ENCODE results near the gene ASL.
"Not testable (repeated sequence)": the region's sequence is repeated elsewhere in the genome, so short reads cannot be mapped to it uniquely, and the experiment has no call there.

ASL gene

DNA sequence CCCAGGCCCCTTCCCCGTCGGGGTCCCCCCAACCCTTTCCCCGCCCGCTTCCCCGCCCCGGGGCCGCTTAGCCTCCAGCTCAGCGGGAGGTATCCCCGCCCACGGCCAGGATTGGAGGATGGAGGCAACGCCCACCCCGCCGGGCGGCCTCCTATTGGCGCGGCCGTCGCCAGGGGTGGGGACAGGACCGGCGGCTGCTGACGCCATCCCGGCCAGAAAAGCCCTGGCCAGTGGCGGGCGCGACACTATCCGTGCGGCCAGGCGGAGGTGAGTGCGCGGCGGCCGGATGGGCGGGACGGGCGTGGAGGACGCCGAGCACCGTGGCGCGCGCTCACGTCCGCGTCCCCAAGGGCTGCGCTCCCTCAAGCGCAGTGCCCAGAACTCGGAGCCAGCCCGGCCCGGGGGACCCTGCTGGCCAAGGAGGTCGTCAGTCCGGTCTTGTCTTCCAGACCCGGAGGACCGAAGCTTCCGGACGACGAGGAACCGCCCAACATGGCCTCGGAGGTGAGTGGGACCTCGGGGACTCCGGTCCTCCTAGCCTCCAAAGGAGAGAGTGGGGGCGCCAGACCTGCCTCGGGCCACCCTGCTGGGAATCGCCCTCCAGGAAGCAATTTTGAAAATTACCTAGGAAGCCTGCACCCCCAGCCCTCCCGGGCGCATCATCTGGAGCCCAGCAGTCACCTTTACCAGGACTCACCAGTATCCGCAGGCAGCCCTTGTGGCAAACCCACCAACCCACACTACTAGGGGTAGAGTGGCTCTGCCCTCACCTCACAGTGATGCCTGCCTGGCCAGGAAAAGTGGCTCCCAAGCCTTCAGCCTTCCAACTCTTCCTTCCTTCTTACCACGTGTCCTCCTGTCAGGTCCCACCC lies at the start of gene ASL:
TSS of gene ASL (plus strand) at position 230 of the 872 bp plus-strand sequence. CDS start at position 493, 263 bp downstream.
- peak; percentile 50 to 60 for DNase-seq (ENCODE audit: low read depth in 2 of 2)

DNA sequence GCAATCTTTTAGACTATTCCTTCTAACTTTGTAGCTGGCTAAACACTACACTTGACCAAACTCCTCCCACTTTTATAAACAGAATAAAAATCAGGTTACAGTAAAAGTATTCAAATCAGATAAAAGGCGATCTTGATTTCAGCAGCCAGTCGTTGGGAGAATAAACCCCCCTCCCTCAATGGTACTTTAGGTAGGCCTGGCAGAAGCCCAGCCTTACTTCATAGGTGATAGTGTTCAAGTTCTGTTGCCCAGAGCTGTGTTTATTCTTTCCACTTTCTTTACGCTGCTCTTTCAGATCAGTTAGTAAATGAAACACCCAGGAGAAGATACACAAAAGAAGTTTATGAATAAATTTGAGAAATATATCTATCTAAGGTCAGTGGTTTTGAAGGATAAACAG lies 47.3 kb upstream of the ASL start:
- not testable (repeated sequence) for DNase-seq (ENCODE audit: low read depth in 2 of 2)

DNA sequence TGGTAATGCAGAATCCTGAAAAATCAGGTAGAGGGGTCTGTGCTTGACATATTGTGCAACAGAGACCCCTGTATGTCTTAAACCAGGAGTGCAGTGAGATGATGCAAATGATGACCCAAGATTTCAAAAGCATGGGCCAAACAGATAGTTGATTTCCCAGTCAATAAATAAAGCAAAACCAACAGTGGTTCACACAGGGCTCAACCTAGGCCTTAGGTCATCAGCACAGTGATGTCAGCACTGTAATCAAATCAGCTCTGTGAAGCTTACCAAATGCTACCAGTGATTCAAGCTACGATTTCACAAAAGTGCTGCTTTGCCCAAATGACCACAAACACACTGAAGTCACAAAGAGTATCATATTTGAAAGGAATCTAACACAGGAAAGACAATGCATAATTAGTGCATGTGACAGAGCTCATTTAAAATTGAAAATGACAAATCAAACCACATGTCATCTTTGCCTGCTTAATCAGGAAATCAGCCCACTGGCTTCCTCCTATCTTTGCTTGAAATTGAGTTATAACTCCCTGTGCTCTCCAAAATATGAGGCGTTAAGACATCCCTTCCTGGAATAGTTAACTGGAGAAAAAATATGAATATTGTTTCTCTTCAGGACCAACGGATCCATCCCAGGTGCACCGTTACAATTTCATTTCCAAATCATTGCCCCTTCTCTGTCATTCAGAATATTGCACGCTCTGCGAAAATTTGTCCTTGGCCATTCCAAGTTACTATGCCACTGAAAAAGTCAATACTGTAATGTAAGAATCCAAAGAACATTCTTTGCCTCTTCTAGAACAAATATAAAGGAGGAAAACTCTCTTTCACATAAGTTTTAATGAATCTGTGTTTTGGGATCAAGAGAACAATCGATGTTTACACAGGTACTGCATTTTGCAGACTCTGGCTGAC lies 41.9 kb upstream of the ASL start:
- DNase-seq (ENCODE audit: low read depth in 2 of 2), result no peak

DNA sequence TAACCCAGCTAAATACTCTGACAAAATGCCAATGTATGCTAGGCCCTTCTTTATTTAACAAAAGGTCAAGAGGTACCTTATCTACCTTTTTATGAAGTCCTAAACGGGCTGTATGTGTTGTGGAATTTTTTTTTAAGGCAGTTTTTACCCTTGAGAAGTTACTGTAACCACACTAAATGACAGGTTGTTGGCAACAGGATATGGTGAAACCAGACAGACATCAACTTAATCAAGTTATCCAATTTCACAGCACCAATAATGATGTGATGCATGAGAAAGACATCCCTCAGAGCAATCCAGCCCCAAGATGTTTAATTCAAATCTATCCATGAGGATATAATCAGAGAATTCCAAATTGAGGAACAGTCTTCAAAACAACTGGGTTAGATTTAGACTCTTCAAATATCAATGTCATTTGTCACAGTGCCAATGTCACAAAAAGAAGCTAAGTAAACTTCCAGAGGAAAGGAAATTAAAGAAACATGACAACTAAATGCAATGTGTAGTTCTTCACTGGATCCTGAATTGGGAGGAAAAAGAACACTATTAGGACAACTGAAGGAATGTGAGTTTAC lies 41.1 kb upstream of the ASL start:
- DNase-seq (ENCODE audit: low read depth in 2 of 2), result not testable (repeated sequence)

DNA sequence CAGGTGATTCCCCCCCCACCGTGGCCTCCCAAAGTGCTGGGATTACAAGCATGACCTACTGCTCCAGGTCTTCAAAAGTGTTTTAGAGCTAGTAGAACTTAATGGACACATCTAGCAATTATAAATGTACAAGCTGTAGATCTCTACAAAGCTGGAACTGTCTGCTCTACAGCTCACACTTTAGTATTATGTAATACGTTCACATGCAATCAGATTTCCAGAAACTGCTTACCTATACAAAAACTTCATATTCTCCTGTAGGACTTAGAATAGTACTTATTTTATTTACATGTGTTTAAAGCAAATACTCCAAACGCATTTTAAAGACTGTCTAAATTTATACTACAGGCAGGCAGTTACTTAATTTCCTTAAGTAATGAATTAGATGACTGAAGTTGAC lies 39.2 kb upstream of the ASL start:
- DNase-seq (ENCODE audit: low read depth in 2 of 2), result no peak

DNA sequence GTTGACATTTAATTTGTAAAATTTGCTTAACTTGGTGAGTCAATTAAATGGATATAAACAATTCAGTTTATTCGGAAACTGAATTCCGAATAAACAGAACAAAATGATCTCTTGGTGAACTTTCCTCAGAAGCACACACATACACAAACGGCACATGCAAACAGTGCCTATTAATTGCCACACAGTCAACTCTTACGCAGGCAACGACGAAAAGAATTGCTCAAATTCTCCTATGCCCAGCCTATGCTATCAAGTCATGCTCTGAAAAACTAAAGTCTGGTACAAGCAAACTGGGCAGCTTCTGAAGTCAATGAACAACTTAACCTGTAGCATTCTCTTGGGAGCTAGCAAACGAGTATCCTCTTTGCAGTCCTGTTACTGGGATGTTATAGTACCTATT lies 38.8 kb upstream of the ASL start:
- DNase-seq (ENCODE audit: low read depth in 2 of 2), result no peak

DNA sequence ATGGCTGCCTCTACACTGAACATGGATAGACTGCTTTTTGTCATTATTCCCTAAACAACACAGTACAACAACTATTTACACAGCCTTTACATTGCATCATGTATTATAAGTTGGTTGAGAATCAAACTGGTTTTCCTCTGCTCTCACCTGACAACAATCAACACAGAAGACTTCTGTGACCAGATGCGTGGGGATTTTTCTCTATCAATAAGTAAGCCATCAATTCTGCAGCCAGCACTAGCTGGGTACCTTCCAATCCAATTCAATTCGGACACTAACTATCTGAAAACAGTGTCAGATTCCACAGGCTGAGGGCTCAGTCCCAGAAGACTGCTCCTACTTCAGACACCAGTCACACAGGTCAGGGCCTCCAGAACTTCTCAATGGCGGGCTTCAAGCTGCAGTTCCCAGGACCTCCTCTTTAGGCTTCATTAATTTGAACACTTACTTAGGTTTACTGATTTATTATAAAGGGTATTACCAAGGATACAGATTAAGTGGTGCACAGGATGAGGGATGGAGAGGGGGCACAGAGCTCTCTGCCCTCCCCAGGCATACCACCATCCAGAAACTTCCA lies 36.4 kb upstream of the ASL start:
- no peak for DNase-seq (ENCODE audit: low read depth in 2 of 2)

DNA sequence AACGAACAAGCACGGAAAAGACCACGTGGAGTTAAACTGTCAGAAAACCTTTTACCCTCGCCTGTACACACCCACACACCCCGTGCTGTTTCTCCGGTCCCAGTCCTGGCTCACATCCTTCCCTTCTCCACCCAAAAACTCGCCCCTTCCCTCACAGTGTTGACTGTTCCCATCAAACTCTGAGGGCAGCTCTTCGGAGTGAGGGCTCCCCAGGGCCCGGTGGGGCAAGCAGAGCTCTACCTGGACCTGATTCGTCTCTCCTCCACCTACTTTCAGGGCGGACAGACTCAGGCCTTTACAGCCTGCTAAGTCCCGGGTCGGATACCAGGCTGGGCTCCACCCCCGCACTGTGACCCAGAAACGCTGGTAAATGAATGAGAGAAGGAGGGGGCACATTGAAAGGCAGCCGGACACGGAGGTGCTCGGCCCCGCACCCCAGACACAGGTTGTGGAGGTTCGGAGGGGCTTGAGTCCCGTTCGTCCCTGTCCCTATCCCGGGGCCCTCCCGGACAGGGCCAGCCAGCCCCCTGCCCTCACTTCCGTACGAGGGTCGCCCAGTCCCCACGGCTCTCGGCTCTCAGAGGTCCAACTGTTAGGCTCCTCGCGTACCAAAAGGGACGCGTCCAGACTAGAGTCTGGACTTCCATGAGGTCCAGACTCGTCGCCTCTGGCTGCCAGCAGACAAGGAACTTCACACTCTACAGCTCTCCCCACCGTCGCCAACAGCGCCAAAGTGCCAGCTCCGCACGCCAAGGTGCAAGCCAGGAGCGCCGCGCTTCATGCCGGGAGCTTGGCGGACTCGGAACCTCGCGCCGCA lies 31.7 kb upstream of the ASL start:
- DNase-seq (ENCODE audit: low read depth in 2 of 2), result no peak

DNA sequence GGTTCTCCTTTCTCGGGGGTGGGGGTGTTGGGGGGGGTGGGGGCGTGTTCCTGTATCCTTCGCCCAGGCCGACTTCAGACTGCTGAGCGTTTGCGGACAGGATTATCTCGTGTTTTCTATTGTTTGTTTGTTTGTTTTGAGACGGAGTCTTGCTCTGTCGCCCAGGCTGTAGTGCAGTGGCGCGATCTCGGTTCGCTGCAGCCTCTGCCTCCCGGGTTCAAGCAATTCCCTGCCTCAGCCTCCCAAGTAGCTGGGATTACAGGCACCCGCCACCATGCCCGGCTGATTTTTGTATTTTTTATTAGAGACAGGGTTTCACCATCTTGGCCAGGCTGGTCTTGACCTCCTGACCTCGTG lies 31.1 kb upstream of the ASL start:
- not testable (repeated sequence) for DNase-seq (ENCODE audit: low read depth in 2 of 2)

DNA sequence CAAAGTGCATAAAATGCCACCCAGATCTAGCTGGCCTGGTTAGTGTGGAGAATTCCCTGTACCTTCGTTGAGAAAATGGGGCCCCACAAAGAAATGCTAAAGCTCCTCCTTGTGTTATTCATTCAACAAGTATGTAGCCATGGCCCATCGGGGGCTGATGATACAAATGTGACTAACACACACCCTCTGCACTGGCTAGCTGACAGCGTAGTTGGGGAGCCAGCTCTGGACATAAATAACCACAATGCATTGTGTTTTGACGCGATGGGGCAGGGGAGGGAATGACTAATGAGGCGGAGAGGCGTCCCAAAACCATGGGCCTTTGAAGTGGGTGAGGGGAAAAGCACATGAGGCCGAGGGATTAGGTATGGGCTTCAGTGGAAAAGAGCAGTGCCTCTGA lies 28.2 kb upstream of the ASL start:
- DNase-seq (ENCODE audit: low read depth in 2 of 2), result peak; percentile 89 to 91

DNA sequence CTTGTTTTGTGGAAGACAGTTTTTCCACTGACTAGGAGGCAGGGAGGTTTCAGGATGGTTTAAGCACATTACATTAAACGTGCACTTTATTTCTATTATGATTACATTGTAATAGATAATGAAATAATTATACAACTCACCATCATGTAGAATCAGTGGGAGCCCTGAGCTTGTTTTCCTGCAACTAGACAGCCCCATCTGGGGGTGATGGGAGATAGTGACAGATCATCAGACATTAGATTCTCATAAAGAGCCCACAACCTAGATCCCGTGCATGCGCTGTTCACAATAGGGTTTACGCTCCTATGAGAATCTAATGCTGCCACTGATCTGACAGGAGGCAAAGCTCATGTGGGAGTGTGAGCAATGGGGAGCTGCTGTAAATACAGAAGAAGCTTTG lies 25.7 kb upstream of the ASL start:
- DNase-seq (ENCODE audit: low read depth in 2 of 2), result not testable (repeated sequence)

DNA sequence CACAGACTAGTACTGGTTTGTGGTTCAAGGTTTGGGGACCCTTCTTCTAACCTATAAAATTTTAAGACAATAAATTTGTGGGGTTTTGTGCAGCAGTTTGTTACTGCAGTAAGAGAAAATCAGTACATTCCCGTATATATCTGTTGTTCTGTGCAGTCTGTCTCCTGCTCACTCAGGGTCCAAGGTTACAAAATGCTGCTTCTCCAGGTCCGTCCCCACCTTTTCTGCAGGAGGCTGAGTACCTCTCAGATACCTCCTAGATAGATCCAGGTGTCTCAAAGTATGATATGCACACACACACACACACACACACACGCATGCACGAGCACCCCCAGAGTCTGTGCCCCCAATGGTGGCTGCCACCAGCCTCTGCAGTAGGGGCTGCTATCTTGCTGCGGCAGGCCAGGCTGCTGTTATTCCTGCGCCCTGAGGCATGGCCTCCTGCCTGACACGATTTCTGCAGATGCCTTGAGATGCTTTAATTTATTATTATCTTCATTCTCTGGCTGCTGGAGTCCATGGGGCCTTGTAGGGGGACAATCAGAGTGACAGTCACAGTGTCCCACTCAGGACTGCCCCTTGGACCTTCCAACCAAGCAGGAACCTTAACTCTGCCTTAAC lies 25.2 kb upstream of the ASL start:
- no peak for DNase-seq (ENCODE audit: low read depth in 2 of 2)

DNA sequence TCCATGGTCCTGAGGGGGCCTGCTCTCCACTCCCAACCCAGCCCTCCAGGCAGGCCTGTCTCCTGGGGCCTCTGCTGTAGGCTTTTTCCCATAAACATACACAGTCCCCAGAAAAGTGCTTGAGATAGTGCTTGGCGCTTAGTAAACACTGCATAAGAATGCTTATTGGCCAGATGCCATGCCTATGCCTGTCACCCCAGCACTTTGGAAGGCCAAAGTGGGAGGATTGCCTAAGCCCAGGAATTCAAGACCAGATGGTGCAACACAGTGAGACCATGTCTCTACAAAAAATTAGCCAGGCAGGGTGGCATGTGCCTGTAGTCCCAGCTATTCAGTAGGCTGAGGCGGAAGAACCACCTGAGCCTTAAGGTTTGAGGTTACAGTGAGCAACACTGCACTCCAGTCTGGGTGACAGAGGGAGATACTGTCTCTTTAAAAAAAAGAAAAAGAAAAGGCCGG lies 24.6 kb upstream of the ASL start:
- DNase-seq (ENCODE audit: low read depth in 2 of 2), result peak; percentile 83

DNA sequence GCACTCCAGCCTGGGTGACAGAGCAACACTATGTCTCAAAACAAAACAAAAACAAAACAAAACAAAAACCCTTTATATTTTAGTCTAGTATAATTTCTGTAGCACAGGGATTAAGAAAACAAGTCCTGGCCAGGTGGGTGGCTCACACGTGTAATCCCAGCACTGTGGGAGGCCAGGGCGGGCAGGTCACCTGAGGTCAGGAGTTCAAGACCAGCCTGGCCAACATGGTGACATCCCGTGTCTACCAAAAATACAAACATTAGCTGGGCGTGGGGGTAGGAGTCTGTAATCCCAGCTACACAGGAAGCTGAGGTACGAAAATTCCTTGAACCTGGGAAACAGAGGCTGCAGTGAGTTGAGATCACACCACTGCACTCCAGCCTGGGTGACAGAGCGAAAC lies 23.2 kb upstream of the ASL start:
- DNase-seq (ENCODE audit: low read depth in 2 of 2), result no peak

DNA sequence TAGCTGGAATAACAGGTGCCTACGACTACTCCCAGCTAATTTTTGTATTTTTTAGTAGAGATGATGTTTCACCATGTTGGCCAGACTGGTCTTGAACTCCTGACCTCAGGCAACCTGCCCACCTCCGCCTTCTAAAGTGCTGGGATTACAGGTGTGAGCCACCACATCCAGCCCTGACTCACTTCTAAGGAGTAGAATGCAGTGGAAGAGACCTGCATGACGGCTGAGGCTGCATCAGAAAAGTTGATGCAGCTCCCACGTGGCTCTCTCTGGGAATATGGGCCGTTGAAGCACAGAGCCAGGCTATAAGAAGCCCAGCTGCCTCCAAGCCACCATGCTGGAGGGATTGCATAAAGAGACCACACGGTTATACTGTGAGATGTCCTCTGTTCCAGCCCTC lies 21.6 kb upstream of the ASL start:
- no peak for DNase-seq (ENCODE audit: low read depth in 2 of 2)

DNA sequence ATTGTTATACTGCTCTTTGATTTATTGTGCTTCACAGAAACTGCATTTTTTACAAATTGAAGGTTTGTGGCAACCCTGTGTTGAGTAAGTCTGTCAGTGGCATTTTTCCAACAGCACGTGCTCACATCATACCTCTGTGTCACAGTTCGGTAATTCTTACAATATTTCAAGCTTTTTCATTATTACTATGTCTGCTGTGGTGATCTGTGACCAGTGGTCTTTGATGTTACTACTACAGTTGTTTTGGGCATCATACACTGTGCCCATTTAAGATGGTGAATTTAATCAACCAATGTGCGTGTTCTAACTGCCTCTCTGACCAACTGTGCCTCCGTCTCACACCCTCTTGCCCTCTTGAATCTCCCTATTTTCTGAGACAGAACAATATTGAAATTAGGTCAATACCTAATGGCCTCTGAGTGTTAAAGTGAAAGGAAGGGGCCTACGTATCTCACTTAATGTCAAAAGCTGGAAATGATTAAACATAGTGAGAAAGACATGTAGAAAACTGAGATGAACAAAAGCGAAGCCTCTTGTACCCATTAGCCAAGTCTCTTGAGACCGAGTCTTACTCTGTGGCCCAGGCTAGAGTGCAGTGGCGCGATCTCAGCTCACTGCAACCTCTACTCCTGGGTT lies 20.2 kb upstream of the ASL start:
- DNase-seq (ENCODE audit: low read depth in 2 of 2), result peak; percentile 46 to 48

DNA sequence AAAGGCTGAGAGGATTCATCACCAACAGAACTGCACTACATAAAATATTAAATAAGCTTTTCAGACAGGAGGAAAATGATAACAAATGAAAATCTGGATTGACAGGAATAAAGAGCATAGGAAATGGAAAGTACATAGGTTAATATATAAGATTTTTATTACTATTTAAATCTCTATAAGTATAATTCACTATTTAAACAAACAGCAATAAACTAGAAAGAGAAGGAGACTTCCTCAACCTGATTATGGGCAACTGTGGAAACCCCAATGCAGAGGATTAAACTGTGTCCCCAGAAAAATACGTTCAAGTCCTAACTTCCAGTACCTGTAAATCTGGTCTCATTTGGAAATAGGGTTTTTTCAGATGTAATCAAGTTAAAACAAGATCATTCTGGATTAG lies 14.8 kb upstream of the ASL start:
- no peak for DNase-seq (ENCODE audit: low read depth in 2 of 2)

DNA sequence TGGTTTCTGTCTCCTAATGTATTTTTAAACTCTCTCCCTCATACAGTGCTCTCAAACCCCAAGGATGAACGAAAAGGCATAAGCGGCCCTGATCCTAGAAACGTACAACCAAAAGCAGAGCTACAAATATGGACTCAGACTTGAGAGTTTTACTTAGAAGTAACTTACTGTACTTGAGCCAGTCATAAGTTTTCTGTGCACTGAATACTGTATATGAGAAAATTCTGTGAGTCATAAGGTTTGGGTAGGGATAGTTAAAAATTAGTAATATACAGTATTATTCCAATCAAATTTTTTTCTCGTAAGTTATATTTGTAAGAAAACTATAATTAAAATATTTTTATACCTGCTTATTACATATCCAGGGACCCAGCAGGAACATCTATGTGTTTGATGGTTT lies 5.9 kb upstream of the ASL start:
- DNase-seq (ENCODE audit: low read depth in 2 of 2), result no peak

DNA sequence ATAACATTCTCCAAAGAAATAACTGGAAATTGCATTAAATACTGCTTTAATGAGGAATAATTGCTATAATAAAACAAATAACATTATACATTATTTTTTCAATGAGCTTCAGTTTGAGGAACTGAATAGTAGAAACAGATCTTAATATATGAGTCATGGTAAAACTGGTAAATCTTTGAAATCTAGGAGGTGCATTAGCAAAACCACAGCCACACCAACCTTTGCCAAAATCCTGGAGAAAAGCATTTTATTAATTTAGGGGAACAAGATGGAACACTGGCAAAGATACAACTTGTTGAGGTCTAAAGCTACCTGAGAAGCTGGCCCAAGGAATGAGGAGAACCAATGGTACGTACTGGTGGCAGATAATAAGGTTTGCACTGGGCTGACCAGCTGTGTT lies 5.4 kb upstream of the ASL start:
- DNase-seq (ENCODE audit: low read depth in 2 of 2), result no peak

DNA sequence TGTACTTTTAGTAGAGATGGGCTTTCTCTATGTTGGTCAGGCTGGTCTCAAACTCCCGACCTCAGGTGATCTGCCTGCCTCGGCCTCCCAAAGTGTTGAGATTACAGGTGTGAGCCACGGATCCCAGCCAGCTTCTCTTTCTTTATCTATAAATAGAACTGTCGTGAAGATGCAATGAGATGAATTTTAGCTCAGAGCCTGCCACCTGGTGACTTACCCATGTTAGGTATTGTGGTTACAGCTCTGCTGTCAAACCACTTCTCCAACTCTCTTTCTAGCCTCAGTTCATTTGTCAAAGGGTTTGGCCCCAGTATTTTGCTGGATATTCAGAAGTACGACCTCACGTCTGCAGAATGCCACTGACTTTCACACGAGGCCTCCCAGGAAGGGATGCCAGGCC lies 3.4 kb upstream of the ASL start:
- DNase-seq (ENCODE audit: low read depth in 2 of 2), result not testable (repeated sequence)
